T-helper 1 cell treated with Interleukin-12 subunit alpha and Interleukin-12 subunit beta and Interleukin-4 antibody, amounts not matched to agents 30 μg/mL and 1 μg/mL, for 36 hours (primary cell): ENCODE results near the gene ADCY2.

Experiments used
- H3K27ac Mint-ChIP-seq: one replicate; pipeline ENCODE4 v1.8.0; 2021; ENCODE audit warnings: mild to moderate bottlenecking, mixed read lengths
- H3K27me3 Mint-ChIP-seq: one replicate; pipeline ENCODE4 v1.8.0; 2021; ENCODE audit warnings: low read depth, mixed read lengths
- H3K36me3 Mint-ChIP-seq: one replicate; pipeline ENCODE4 v1.8.0; 2021; ENCODE audit warnings: low read depth, mixed read lengths
- H3K4me1 Mint-ChIP-seq: one replicate; pipeline ENCODE4 v1.8.0; 2021; ENCODE audit warnings: low read depth, mixed read lengths
- H3K4me3 Mint-ChIP-seq: one replicate; pipeline ENCODE4 v1.8.0; 2021; ENCODE audit warnings: mild to moderate bottlenecking, moderate library complexity, mixed read lengths
- H3K9me3 Mint-ChIP-seq: one replicate; pipeline ENCODE4 v1.8.0; 2021; ENCODE audit warnings: mixed read lengths

ADCY2 gene

GRCh38 chr5:7770436-7770835 is 374.5 kb downstream of the ADCY2 start:
- peaks cover 3% of the 10 kb centered on the region for H3K27me3 Mint-ChIP-seq
- no peak overlapping the region for H3K4me3 Mint-ChIP-seq
- H3K4me1 Mint-ChIP-seq, result no peaks in the 10 kb centered on the region
- no peaks in the 10 kb centered on the region for H3K36me3 Mint-ChIP-seq
- no peaks in the 10 kb centered on the region for H3K9me3 Mint-ChIP-seq
- H3K27ac Mint-ChIP-seq, result no peak overlapping the region

- no peaks in the 10 kb centered on the region for H3K4me1 Mint-ChIP-seq
- no peaks in the 10 kb centered on the region for H3K36me3 Mint-ChIP-seq
- no peak overlapping the region for H3K27ac Mint-ChIP-seq
- no peak overlapping the region for H3K4me3 Mint-ChIP-seq
- peaks cover 7% of the 10 kb centered on the region for H3K27me3 Mint-ChIP-seq
- no peaks in the 10 kb centered on the region for H3K9me3 Mint-ChIP-seq
These were observed 376.2 kb downstream of the ADCY2 start for GRCh38 chr5:7772141-7772540.

GRCh38 chr5:7773178-7773577 is 377.2 kb downstream of the ADCY2 start:
- Mint-ChIP-seq H3K9me3 (no peaks in the 10 kb centered on the region), H3K36me3 (no peaks in the 10 kb centered on the region), H3K27me3 (peaks cover 7% of the 10 kb centered on the region), H3K4me3 (no peak overlapping the region), H3K4me1 (no peaks in the 10 kb centered on the region), H3K27ac (no peak overlapping the region)

- no peak overlapping the region for H3K27ac Mint-ChIP-seq
- H3K4me1 Mint-ChIP-seq, result peaks cover 9% of the 10 kb centered on the region
- H3K9me3 Mint-ChIP-seq, result no peaks in the 10 kb centered on the region
- H3K4me3 Mint-ChIP-seq, result no peak overlapping the region
- no peaks in the 10 kb centered on the region for H3K36me3 Mint-ChIP-seq
- peaks cover 16% of the 10 kb centered on the region for H3K27me3 Mint-ChIP-seq
These were observed 380.5 kb downstream of the ADCY2 start for GRCh38 chr5:7776442-7776841.

- Mint-ChIP-seq H3K27ac (no peak overlapping the region), H3K27me3 (peaks cover 20% of the 10 kb centered on the region), H3K4me3 (no peak overlapping the region), H3K36me3 (no peaks in the 10 kb centered on the region), H3K9me3 (no peaks in the 10 kb centered on the region), H3K4me1 (peaks cover 9% of the 10 kb centered on the region)
These were observed 383.4 kb downstream of the ADCY2 start for GRCh38 chr5:7779019-7780005.

GRCh38 chr5:7781899-7782298 is 386.0 kb downstream of the ADCY2 start:
- Mint-ChIP-seq H3K4me1 (peaks cover 9% of the 10 kb centered on the region), H3K27ac (no peak overlapping the region), H3K36me3 (no peaks in the 10 kb centered on the region), H3K4me3 (no peak overlapping the region), H3K27me3 (peaks cover 17% of the 10 kb centered on the region), H3K9me3 (no peaks in the 10 kb centered on the region)

- H3K4me1 Mint-ChIP-seq, result peaks cover under 1% of the 10 kb centered on the region
- H3K36me3 Mint-ChIP-seq, result no peaks in the 10 kb centered on the region
- no peaks in the 10 kb centered on the region for H3K9me3 Mint-ChIP-seq
- H3K4me3 Mint-ChIP-seq, result no peak overlapping the region
- H3K27me3 Mint-ChIP-seq, result peaks cover 7% of the 10 kb centered on the region
- H3K27ac Mint-ChIP-seq, result no peak overlapping the region
These were observed 388.9 kb downstream of the ADCY2 start for GRCh38 chr5:7784683-7785380.

- no peak overlapping the region for H3K4me3 Mint-ChIP-seq
- H3K27me3 Mint-ChIP-seq, result peaks cover 6% of the 10 kb centered on the region
- H3K4me1 Mint-ChIP-seq, result no peaks in the 10 kb centered on the region
- no peak overlapping the region for H3K27ac Mint-ChIP-seq
- H3K9me3 Mint-ChIP-seq, result no peaks in the 10 kb centered on the region
- no peaks in the 10 kb centered on the region for H3K36me3 Mint-ChIP-seq
These were observed 391.8 kb downstream of the ADCY2 start for GRCh38 chr5:7787770-7788169.

- no peaks in the 10 kb centered on the region for H3K9me3 Mint-ChIP-seq
These were observed 393.6 kb downstream of the ADCY2 start for GRCh38 chr5:7789567-7789966.

GRCh38 chr5:7793895-7794294 is 398.0 kb downstream of the ADCY2 start:
- Mint-ChIP-seq H3K27me3 (no peaks in the 10 kb centered on the region), H3K9me3 (no peaks in the 10 kb centered on the region), H3K36me3 (no peaks in the 10 kb centered on the region), H3K4me3 (no peak overlapping the region), H3K27ac (no peak overlapping the region), H3K4me1 (no peaks in the 10 kb centered on the region)

More at GRCh38 chr5:7789567-7789966, 393.6 kb downstream of the ADCY2 start:
- no peaks in the 10 kb centered on the region for H3K4me1 Mint-ChIP-seq
- no peak overlapping the region for H3K4me3 Mint-ChIP-seq
- no peaks in the 10 kb centered on the region for H3K36me3 Mint-ChIP-seq
- no peak overlapping the region for H3K27ac Mint-ChIP-seq
- H3K27me3 Mint-ChIP-seq, result no peaks in the 10 kb centered on the region

- Mint-ChIP-seq H3K4me3 (no peak overlapping the region), H3K27me3 (no peaks in the 10 kb centered on the region), H3K9me3 (no peaks in the 10 kb centered on the region), H3K4me1 (no peaks in the 10 kb centered on the region), H3K27ac (no peak overlapping the region), H3K36me3 (no peaks in the 10 kb centered on the region)
These were observed 398.4 kb downstream of the ADCY2 start for GRCh38 chr5:7794311-7794710.

- no peaks in the 10 kb centered on the region for H3K27me3 Mint-ChIP-seq
- no peak overlapping the region for H3K4me3 Mint-ChIP-seq
- H3K9me3 Mint-ChIP-seq, result no peaks in the 10 kb centered on the region
- H3K36me3 Mint-ChIP-seq, result no peaks in the 10 kb centered on the region
- H3K4me1 Mint-ChIP-seq, result no peaks in the 10 kb centered on the region
- no peak overlapping the region for H3K27ac Mint-ChIP-seq
These were observed 398.9 kb downstream of the ADCY2 start for GRCh38 chr5:7794823-7795222.

- Mint-ChIP-seq H3K4me1 (no peaks in the 10 kb centered on the region), H3K36me3 (no peaks in the 10 kb centered on the region), H3K27ac (no peak overlapping the region), H3K9me3 (no peaks in the 10 kb centered on the region), H3K27me3 (no peaks in the 10 kb centered on the region), H3K4me3 (no peak overlapping the region)
These were observed 399.4 kb downstream of the ADCY2 start for GRCh38 chr5:7795306-7795705.

GRCh38 chr5:7801891-7802614 is 406.1 kb downstream of the ADCY2 start:
- no peaks in the 10 kb centered on the region for H3K4me1 Mint-ChIP-seq
- no peak overlapping the region for H3K27ac Mint-ChIP-seq
- no peaks in the 10 kb centered on the region for H3K36me3 Mint-ChIP-seq
- no peaks in the 10 kb centered on the region for H3K9me3 Mint-ChIP-seq
- no peaks in the 10 kb centered on the region for H3K27me3 Mint-ChIP-seq
- no peak overlapping the region for H3K4me3 Mint-ChIP-seq
